Measurements from ENCODE around the gene CAMK1. TPM values are rescaled to one million over a fixed set of nuclear protein-coding genes. Genes with fewer than 3 reads are reported as not detected.

The CAMK1 gene
- total RNA-seq, 4 donors from 2014 or later: 54.5 to 81.3 (median 69.7) TPM

- 0% methylated on average over 2 of the region's 88 CpGs; no CpG with 5 or more reads in 1 of the 2 donors for WGBS, 2 donors (ENCODE audit: low coverage in 1 of 2)
- H3K4me3 ChIP-seq: peak within 1 kb of the TSS; percentile 87 to 93
- peaks cover 3 to 50% (median 14%) of the 10 kb centered on the region in 3 donors for H3K4me1 ChIP-seq
- TF ChIP-seq POLR2A (IDR thresholded peaks at IDR 0.05) (peak; percentile 47 to 66), CTCF (IDR thresholded peaks at IDR 0.05) (peak in 2 of 4 experiments; percentile 13 to 34), POLR2AphosphoS5 (IDR thresholded peaks at IDR 0.05) (peak; percentile 49), EP300 (IDR thresholded peaks at IDR 0.05) (no peak)
- peaks cover 0 to 25% of the 10 kb centered on the region in 2 donors for H3K36me3 ChIP-seq
- peak within 1 kb of the TSS; percentile 82 to 99 (median 97) for H3K27ac ChIP-seq
- H3K9me3 ChIP-seq: no peaks in the 10 kb centered on the region
- no peaks in the 10 kb centered on the region for H3K27me3 ChIP-seq
- ATAC-seq: peak; percentile 98
These were observed 38.3 kb downstream of the CAMK1 start, which contains the start of gene BRPF1 for GRCh38 chr3:9731206-9732079. BRPF1 (plus strand) TSS chr3:9731735; CDS start chr3:9734141, 2,406 bp downstream.

- Histone ChIP-seq H3K27ac (peak overlapping the region; percentile 24 to 99 (median 97)), H3K4me3 (peak overlapping the region; percentile 29 to 87), H3K27me3 (no peaks in the 10 kb centered on the region), H3K9me3 (no peaks in the 10 kb centered on the region), H3K4me1 (peaks cover 3 to 49% (median 14%) of the 10 kb centered on the region in 3 donors), H3K36me3 (peaks cover 0 to 18% of the 10 kb centered on the region in 2 donors)
- WGBS, 2 donors (ENCODE audit: low coverage in 1 of 2): 0% methylated on average over 11 to 16 of the region's 17 CpGs
- peak; percentile 86 for ATAC-seq
- TF ChIP-seq POLR2A (IDR thresholded peaks at IDR 0.05) (no peak), CTCF (IDR thresholded peaks at IDR 0.05) (peak in 1 of 4 experiments; percentile 17)
These were observed 39.0 kb downstream of the CAMK1 start for GRCh38 chr3:9730657-9731205.

GRCh38 chr3:9729419-9729818 lies 40.3 kb downstream of the CAMK1 start:
- Histone ChIP-seq H3K4me3 (no peak overlapping the region), H3K4me1 (peaks cover 3 to 36% (median 14%) of the 10 kb centered on the region in 3 donors), H3K36me3 (peaks cover 0 to 5% of the 10 kb centered on the region in 2 donors), H3K27me3 (no peaks in the 10 kb centered on the region), H3K9me3 (no peaks in the 10 kb centered on the region), H3K27ac (no peak overlapping the region)
- WGBS, 2 donors (ENCODE audit: low coverage in 1 of 2): 87% methylated on average over 4 of the region's 10 CpGs; no CpG with 5 or more reads in 1 of the 2 donors
- no peak for ATAC-seq
- no peak for TF ChIP-seq EP300 (IDR thresholded peaks at IDR 0.05)
- no peak for TF ChIP-seq CTCF (IDR thresholded peaks at IDR 0.05)
- TF ChIP-seq POLR2AphosphoS5 (IDR thresholded peaks at IDR 0.05): no peak
- TF ChIP-seq POLR2A (IDR thresholded peaks at IDR 0.05): no peak

- TF ChIP-seq POLR2AphosphoS5 (IDR thresholded peaks at IDR 0.05) (no peak), EP300 (IDR thresholded peaks at IDR 0.05) (no peak), POLR2A (IDR thresholded peaks at IDR 0.05) (no peak), CTCF (IDR thresholded peaks at IDR 0.05) (no peak)
- H3K9me3 ChIP-seq: no peaks in the 10 kb centered on the region
- no peaks in the 10 kb centered on the region for H3K36me3 ChIP-seq
- peaks cover 0 to 20% (median 5%) of the 10 kb centered on the region in 3 donors for H3K4me1 ChIP-seq
- no peak overlapping the region for H3K4me3 ChIP-seq
- 87 to 100% methylated on average over 1 to 2 of the region's 2 CpGs for WGBS, 2 donors (ENCODE audit: low coverage in 1 of 2)
- no peak overlapping the region for H3K27ac ChIP-seq
- ATAC-seq: no peak
- no peaks in the 10 kb centered on the region for H3K27me3 ChIP-seq
These were observed 42.0 kb downstream of the CAMK1 start for GRCh38 chr3:9727743-9728142.
